Fibroblast of villous mesenchyme (primary cell): ENCODE measurements around the gene CFL2. TPM values are rescaled to one million over a fixed set of nuclear protein-coding genes. Genes with fewer than 3 reads are reported as not detected.

Experiments used
- DNase-seq: peaks from one replicate; pipeline ENCODE4 v3.0.0-alpha.2; 2010; ENCODE audit warnings: low read depth
- H3K4me3 ChIP-seq: 2 replicates; pipeline ENCODE4 v1.5.1; 2011; ENCODE audit warnings: low read depth, mild to moderate bottlenecking, low read length
- CTCF ChIP-seq: IDR thresholded peaks from 2 replicates; pipeline ENCODE4 v1.5.1; 2012; ENCODE audit warnings: low read depth, mild to moderate bottlenecking, low read length; ENCODE audit not compliant: insufficient read depth
- total RNA-seq: library from RNA; depleted of rRNA; stranded (reverse); fragments of >200 nt; gene quantifications from 2 replicates; pipeline ENCODE4 v1.2.3, GENCODE V29; 2012

CFL2 gene
- total RNA-seq, 1 donor: 173 TPM

GRCh38 chr14:34688470-34689206, 25.8 kb downstream of the CFL2 start:
- TF ChIP-seq CTCF: no peak
- DNase-seq: no peak
- H3K4me3 ChIP-seq: no peak overlapping the region

GRCh38 chr14:34685819-34686428, 28.5 kb downstream of the CFL2 start:
- peak; percentile 57 for DNase-seq
- no peak for TF ChIP-seq CTCF
- H3K4me3 ChIP-seq: no peak overlapping the region

GRCh38 chr14:34684578-34684977, 29.8 kb downstream of the CFL2 start:
- TF ChIP-seq CTCF: no peak
- DNase-seq: peak; percentile 69
- H3K4me3 ChIP-seq: no peak overlapping the region

- H3K4me3 ChIP-seq: no peak overlapping the region
- DNase-seq: peak; percentile 81
- no peak for TF ChIP-seq CTCF
Measured at GRCh38 chr14:34682787-34683321, 31.5 kb downstream of the CFL2 start.

GRCh38 chr14:34680806-34681479, 33.5 kb downstream of the CFL2 start:
- H3K4me3 ChIP-seq: no peak overlapping the region
- DNase-seq: no peak
- TF ChIP-seq CTCF: no peak

- DNase-seq: no peak
- H3K4me3 ChIP-seq: no peak overlapping the region
- TF ChIP-seq CTCF: no peak
Measured at GRCh38 chr14:34678735-34679134, 35.7 kb downstream of the CFL2 start.
